ENCODE measurements around the gene KIAA1549.
"Not testable (repeated sequence)": the region's sequence is repeated elsewhere in the genome, so short reads cannot be mapped to it uniquely, and the experiment has no call there.

DNA sequence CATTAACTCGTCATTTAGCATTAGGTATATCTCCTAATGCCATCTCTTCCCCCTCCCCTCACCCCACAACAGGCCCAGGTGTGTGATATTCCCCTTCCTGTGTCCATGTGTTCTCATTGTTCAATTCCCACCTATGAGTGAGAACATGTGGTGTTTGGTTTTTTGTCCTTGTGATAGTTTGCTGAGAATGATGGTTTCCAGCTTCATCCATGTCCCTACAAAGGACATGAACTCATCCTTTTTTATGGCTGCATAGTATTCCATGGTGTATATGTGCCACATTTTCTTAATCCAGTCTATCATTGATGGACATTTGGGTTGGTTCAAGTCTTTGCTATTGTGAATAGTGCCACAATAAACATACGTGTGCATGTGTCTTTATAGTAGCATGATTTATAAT is 169.9 kb downstream of the KIAA1549 start:
- TF ChIP-seq, protein P1, sequence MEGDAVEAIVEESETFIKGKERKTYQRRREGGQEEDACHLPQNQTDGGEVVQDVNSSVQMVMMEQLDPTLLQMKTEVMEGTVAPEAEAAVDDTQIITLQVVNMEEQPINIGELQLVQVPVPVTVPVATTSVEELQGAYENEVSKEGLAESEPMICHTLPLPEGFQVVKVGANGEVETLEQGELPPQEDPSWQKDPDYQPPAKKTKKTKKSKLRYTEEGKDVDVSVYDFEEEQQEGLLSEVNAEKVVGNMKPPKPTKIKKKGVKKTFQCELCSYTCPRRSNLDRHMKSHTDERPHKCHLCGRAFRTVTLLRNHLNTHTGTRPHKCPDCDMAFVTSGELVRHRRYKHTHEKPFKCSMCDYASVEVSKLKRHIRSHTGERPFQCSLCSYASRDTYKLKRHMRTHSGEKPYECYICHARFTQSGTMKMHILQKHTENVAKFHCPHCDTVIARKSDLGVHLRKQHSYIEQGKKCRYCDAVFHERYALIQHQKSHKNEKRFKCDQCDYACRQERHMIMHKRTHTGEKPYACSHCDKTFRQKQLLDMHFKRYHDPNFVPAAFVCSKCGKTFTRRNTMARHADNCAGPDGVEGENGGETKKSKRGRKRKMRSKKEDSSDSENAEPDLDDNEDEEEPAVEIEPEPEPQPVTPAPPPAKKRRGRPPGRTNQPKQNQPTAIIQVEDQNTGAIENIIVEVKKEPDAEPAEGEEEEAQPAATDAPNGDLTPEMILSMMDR (IDR thresholded peaks at IDR 0.05): not testable (repeated sequence)
- not testable (repeated sequence) for TF ChIP-seq POLR2A, POLR2AphosphoS5 (IDR thresholded peaks at IDR 0.05)
